Karpas-422 (cell line): ENCODE measurements around the gene MAGI2. TPM values are rescaled to one million over a fixed set of nuclear protein-coding genes. Genes with fewer than 3 reads are reported as not detected.
"Not testable (repeated sequence)": the region's sequence is repeated elsewhere in the genome, so short reads cannot be mapped to it uniquely, and the experiment has no call there.

ENCODE experiments used
- DNase-seq: peaks from one replicate; pipeline ENCODE4 v3.0.0-alpha.2; 2015
- H2AFZ ChIP-seq: fragments of 200-600 bp; sonication (generic); 2 replicates; pipeline ENCODE4 v1.6.1; 2014; ENCODE audit warnings: antibody characterized with exemption, low read length, mixed read lengths
- H3K27ac ChIP-seq: fragments of 200-600 bp; sonication (generic); 2 replicates; pipeline ENCODE4 v1.5.1; 2014; ENCODE audit warnings: mild to moderate bottlenecking, low read length, moderate library complexity
- H3K27me3 ChIP-seq: fragments of 200-600 bp; sonication (generic); 2 replicates; pipeline ENCODE4 v1.6.1; 2014; ENCODE audit warnings: low read length, mixed read lengths
- H3K36me3 ChIP-seq: fragments of 200-600 bp; sonication (generic); 2 replicates; pipeline ENCODE4 v1.6.1; 2014; ENCODE audit warnings: low read length, mixed read lengths; ENCODE audit not compliant: insufficient read depth
- H3K4me1 ChIP-seq: fragments of 200-600 bp; sonication (generic); 2 replicates; pipeline ENCODE4 v1.6.1; 2014; ENCODE audit warnings: mild to moderate bottlenecking, low read length, mixed read lengths
- H3K4me2 ChIP-seq: fragments of 200-600 bp; sonication (generic); 2 replicates; pipeline ENCODE4 v1.6.1; 2014; ENCODE audit warnings: low read length, low read depth, mild to moderate bottlenecking; ENCODE audit not compliant: poor library complexity, severe bottlenecking
- H3K4me3 ChIP-seq: fragments of 200-600 bp; sonication (generic); 2 replicates; pipeline ENCODE4 v1.5.1; 2014; ENCODE audit warnings: mild to moderate bottlenecking, antibody characterized with exemption, low read length, mixed read lengths
- H3K79me2 ChIP-seq: fragments of 200-600 bp; sonication (generic); 2 replicates; pipeline ENCODE4 v1.6.1; 2014; ENCODE audit warnings: mild to moderate bottlenecking, low read length, mixed read lengths
- H3K9ac ChIP-seq: fragments of 200-600 bp; sonication (generic); 2 replicates; pipeline ENCODE4 v1.6.0; 2014; ENCODE audit warnings: low read length
- H3K9me2 ChIP-seq: fragments of 200-600 bp; sonication (generic), shearing (Covaris generic); replicated peaks from 2 replicates; pipeline ENCODE4 v1.6.0; 2014; ENCODE audit warnings: mild to moderate bottlenecking, low read length, moderate library complexity; ENCODE audit not compliant: insufficient read depth
- H3K9me3 ChIP-seq: fragments of 300-700, 200-600 bp; sonication (generic); 2 replicates; pipeline ENCODE4 v1.6.1; 2014; ENCODE audit warnings: low read length, mixed read lengths
- H4K20me1 ChIP-seq: fragments of 200-600 bp; sonication (generic); 2 replicates; pipeline ENCODE4 v1.6.1; 2014; ENCODE audit warnings: mild to moderate bottlenecking, antibody characterized with exemption, low read length, low read depth; ENCODE audit not compliant: insufficient read depth
- total RNA-seq: library from RNA; depleted of rRNA; stranded (reverse); fragments of >200 nt; shearing (Covaris generic); gene quantifications from 2 replicates; pipeline ENCODE4 v1.2.3, GENCODE V29; 2014; ENCODE audit warnings: low replicate concordance

MAGI2 gene
- total RNA-seq, 1 experiment from 2014 or later, result 0.93 TPM

- no peak overlapping the region for H3K27ac ChIP-seq
- H3K9me3 ChIP-seq, result no peaks in the 10 kb centered on the region
- peaks cover 14% of the 10 kb centered on the region for H3K4me1 ChIP-seq
- H3K9me2 ChIP-seq, result no peaks in the 10 kb centered on the region
- H3K27me3 ChIP-seq, result 0 out of 2 replicates have a peak, but pooled peaks cover 3% of the 10 kb centered on the region
- no peak overlapping the region for H2AFZ ChIP-seq
- no peaks in the 10 kb centered on the region for H3K79me2 ChIP-seq
- no peaks in the 10 kb centered on the region for H4K20me1 ChIP-seq
- H3K9ac ChIP-seq, result no peak overlapping the region
- H3K36me3 ChIP-seq, result no peaks in the 10 kb centered on the region
- DNase-seq, result no peak
- no peak overlapping the region for H3K4me3 ChIP-seq
- H3K4me2 ChIP-seq, result no peak overlapping the region
Measured at GRCh38 chr7:78014401-78014800, 1439.1 kb downstream of the MAGI2 start.

DNA sequence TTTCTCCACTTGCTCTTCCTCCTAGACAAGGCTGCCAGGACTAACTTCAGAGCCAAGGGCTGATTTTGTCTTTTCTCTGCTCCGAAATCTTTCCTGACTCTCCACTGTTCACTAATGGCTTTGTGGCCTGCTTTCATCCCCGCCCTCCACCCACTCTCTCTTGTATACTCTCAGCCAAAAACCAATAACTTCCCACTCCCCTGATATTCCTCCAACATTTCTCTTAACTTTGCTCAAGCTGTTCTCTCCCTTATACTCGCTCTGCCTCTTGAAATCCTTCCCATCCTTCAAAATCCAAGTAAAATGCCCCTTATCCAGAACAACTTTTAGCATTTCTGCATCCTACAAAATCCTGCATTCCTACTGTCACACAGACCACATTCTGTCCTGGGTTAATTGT is 1440.1 kb downstream of the MAGI2 start:
- H3K4me3 ChIP-seq, result no peak overlapping the region
- H3K9ac ChIP-seq, result no peak overlapping the region
- H3K27ac ChIP-seq, result no peak overlapping the region
- no peaks in the 10 kb centered on the region for H3K36me3 ChIP-seq
- no peaks in the 10 kb centered on the region for H3K9me2 ChIP-seq
- H3K79me2 ChIP-seq, result no peaks in the 10 kb centered on the region
- no peak overlapping the region for H2AFZ ChIP-seq
- H4K20me1 ChIP-seq, result no peaks in the 10 kb centered on the region
- peaks cover 7% of the 10 kb centered on the region for H3K4me1 ChIP-seq
- H3K4me2 ChIP-seq, result no peak overlapping the region
- no peak for DNase-seq
- 0 out of 2 replicates have a peak, but pooled peaks cover 3% of the 10 kb centered on the region for H3K27me3 ChIP-seq
- no peaks in the 10 kb centered on the region for H3K9me3 ChIP-seq

DNA sequence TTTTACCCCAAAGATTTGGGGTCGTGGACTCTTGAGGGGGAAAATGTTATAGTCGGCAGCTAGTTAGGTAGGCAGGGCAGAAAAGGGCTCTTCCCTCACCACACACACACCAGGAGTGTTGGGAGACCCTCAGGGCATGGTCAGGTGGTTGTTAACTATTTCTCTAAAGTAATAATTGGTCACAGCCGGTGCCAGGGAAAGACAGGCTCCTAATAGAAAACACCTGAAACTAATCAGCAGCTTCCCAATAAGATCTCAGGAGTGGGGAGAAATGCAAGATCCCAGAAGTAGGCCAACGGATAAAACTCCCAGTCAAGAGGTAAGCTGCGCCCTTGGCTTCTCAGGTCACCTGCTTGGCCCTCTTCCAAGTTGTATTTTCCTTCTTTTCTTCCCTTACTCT is 1441.8 kb downstream of the MAGI2 start:
- no peak for DNase-seq
- no peak overlapping the region for H3K4me3 ChIP-seq
- H3K9me2 ChIP-seq, result no peaks in the 10 kb centered on the region
- no peaks in the 10 kb centered on the region for H3K36me3 ChIP-seq
- no peak overlapping the region for H3K9ac ChIP-seq
- H3K27me3 ChIP-seq, result 0 out of 2 replicates have a peak, but pooled peaks cover 3% of the 10 kb centered on the region
- H4K20me1 ChIP-seq, result no peaks in the 10 kb centered on the region
- no peak overlapping the region for H3K27ac ChIP-seq
- H2AFZ ChIP-seq, result no peak overlapping the region
- H3K4me1 ChIP-seq, result no peaks in the 10 kb centered on the region
- H3K9me3 ChIP-seq, result no peaks in the 10 kb centered on the region
- H3K4me2 ChIP-seq, result no peak overlapping the region
- no peaks in the 10 kb centered on the region for H3K79me2 ChIP-seq

GRCh38 chr7:78007231-78007630 is 1446.2 kb downstream of the MAGI2 start:
- H3K27ac ChIP-seq, result no peak overlapping the region
- no peaks in the 10 kb centered on the region for H3K9me2 ChIP-seq
- no peak overlapping the region for H2AFZ ChIP-seq
- H3K4me3 ChIP-seq, result no peak overlapping the region
- no peaks in the 10 kb centered on the region for H3K9me3 ChIP-seq
- DNase-seq, result no peak
- no peaks in the 10 kb centered on the region for H3K36me3 ChIP-seq
- no peak overlapping the region for H3K9ac ChIP-seq
- 0 out of 2 replicates have a peak, but pooled peaks cover 3% of the 10 kb centered on the region for H3K27me3 ChIP-seq
- H3K4me2 ChIP-seq, result no peak overlapping the region
- H4K20me1 ChIP-seq, result no peaks in the 10 kb centered on the region
- H3K4me1 ChIP-seq, result no peaks in the 10 kb centered on the region
- no peaks in the 10 kb centered on the region for H3K79me2 ChIP-seq

GRCh38 chr7:78006063-78006755 is 1447.3 kb downstream of the MAGI2 start:
- Histone ChIP-seq H3K79me2 (no peaks in the 10 kb centered on the region), H3K9me3 (no peaks in the 10 kb centered on the region), H3K9ac (no peak overlapping the region), H3K4me2 (no peak overlapping the region), H3K27me3 (0 out of 2 replicates have a peak, but pooled peaks cover 2% of the 10 kb centered on the region), H4K20me1 (no peaks in the 10 kb centered on the region), H2AFZ (no peak overlapping the region), H3K4me1 (no peaks in the 10 kb centered on the region), H3K9me2 (no peaks in the 10 kb centered on the region), H3K36me3 (no peaks in the 10 kb centered on the region), H3K27ac (no peak overlapping the region), H3K4me3 (no peak overlapping the region)
- DNase-seq, result no peak

- Histone ChIP-seq H4K20me1 (no peaks in the 10 kb centered on the region), H3K79me2 (no peaks in the 10 kb centered on the region), H3K9ac (no peak overlapping the region), H3K9me2 (no peaks in the 10 kb centered on the region), H3K4me3 (no peak overlapping the region), H2AFZ (no peak overlapping the region), H3K27ac (no peak overlapping the region), H3K27me3 (no peaks in the 10 kb centered on the region), H3K4me1 (no peaks in the 10 kb centered on the region), H3K4me2 (no peak overlapping the region), H3K9me3 (no peaks in the 10 kb centered on the region), H3K36me3 (no peaks in the 10 kb centered on the region)
- DNase-seq, result no peak
Measured at GRCh38 chr7:78002715-78003114, 1450.8 kb downstream of the MAGI2 start.

DNA sequence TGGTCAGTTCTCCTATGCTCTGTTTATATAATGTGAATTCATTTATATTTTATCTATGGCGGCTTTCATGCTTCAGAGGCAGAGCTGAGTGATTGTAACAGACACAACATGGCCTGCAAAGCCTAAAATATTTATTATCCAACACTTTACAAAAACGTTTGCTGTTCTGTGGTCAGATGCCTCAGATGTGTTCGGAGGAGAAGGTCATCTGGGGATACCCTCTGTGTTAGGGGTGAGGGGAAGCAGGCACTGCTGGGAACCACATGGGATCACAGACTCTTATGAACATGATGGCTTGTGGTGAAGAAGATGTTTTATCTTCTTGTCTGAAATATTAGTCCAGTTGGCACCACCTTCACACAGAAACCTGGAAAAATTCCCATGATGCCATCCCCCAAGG is 1451.4 kb downstream of the MAGI2 start:
- Histone ChIP-seq H3K9ac (no peak overlapping the region), H3K9me3 (no peaks in the 10 kb centered on the region), H3K4me1 (no peaks in the 10 kb centered on the region), H3K36me3 (no peaks in the 10 kb centered on the region), H3K79me2 (no peaks in the 10 kb centered on the region), H2AFZ (no peak overlapping the region), H3K4me2 (no peak overlapping the region), H4K20me1 (no peaks in the 10 kb centered on the region), H3K27me3 (no peaks in the 10 kb centered on the region), H3K4me3 (no peak overlapping the region), H3K9me2 (no peaks in the 10 kb centered on the region), H3K27ac (no peak overlapping the region)
- DNase-seq, result no peak

DNA sequence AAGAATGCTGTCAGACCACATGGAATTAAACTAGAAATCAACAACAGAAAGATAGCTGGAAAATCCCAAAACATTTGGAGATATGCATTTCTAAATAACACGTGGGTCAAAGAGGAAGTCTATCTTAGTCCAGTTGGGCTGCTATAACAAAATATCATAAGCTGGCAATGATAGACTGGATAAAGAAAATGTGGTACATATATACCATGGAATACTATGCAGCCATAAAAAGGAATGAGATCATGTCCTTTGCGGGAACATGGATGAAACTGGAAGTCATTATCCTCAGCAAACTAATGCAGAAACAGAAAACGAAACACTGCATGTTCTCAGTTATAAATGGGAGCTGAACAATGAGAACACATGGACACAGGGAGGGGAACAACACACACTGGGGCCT is 1454.3 kb downstream of the MAGI2 start:
- not testable (repeated sequence) for H3K27ac ChIP-seq, H3K4me1 ChIP-seq, H3K4me2 ChIP-seq, H3K9me3 ChIP-seq, H3K27me3 ChIP-seq, H3K36me3 ChIP-seq, H3K79me2 ChIP-seq, H4K20me1 ChIP-seq, H3K9me2 ChIP-seq, H3K4me3 ChIP-seq, H3K9ac ChIP-seq, DNase-seq, H2AFZ ChIP-seq
